ENCODE measurements around the gene UXS1. TPM values are rescaled to one million over a fixed set of nuclear protein-coding genes. Genes with fewer than 3 reads are reported as not detected.

The UXS1 gene
- total and polyA plus RNA-seq, 2 of the 8 experiments (the other 6 are each of a cell fraction or from before 2014, with no cell fraction given) = 44.5 to 63.4 TPM

DNA sequence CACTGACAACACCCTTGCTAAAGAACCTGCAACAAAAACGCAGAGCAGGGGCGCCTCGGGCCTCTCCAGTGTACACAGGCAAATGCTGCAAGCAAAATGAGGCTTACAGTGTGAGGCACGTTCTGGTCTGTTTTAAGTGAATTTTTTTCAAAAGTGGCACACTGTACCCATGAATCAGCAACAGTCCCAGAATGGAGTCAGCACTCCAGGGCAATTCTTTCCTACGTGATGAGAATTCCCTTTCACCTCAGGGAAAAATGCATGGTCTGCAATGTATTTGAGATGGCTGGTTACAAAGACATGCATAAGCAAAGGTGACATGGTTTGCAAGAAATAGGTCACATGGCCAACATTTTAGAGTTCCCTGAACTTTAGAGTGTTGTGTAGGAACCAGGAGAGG is 94.4 kb downstream of the UXS1 start (continued):
- TF ChIP-seq RBBP5 (IDR thresholded peaks at IDR 0.05; ENCODE audit: borderline replicate concordance, low read depth, low read length) = no peak
- no peak for TF ChIP-seq TCF12 (IDR thresholded peaks at IDR 0.05; ENCODE audit: low read depth, low read length)
- TF ChIP-seq ZNF274 (IDR thresholded peaks at IDR 0.05; ENCODE audit: borderline replicate concordance, extremely low read depth, low read length) = no peak
- TF ChIP-seq JUND (IDR thresholded peaks at IDR 0.05; ENCODE audit: low read length) = no peak

All from H1 (cell line).